HEK293T (cell line): ENCODE results near the gene EHBP1.
"Not testable (repeated sequence)": the region's sequence is repeated elsewhere in the genome, so short reads cannot be mapped to it uniquely, and the experiment has no call there.

ENCODE experiments used
- CTCF ChIA-PET: fragments of 350-600 bp; formaldehyde crosslinking; extraction: SDS; loops from one replicate; lab custom pipeline; 2021; ENCODE audit warnings: antibody characterized with exemption, inconsistent platforms; lab: Yijun Ruan, JAX
- POLR2A ChIA-PET: fragments of 350-600 bp; formaldehyde crosslinking; extraction: SDS; loops from one replicate; lab custom pipeline; 2020; ENCODE audit warnings: antibody characterized with exemption, inconsistent platforms; lab: Yijun Ruan, JAX
- DNase-seq: peaks from one replicate; pipeline ENCODE4 v3.0.0; 2012; ENCODE audit warnings: mixed read lengths; ENCODE audit errors: extremely low spot score
- ARNT ChIP-seq: fragments of 450-650 bp; IDR thresholded peaks from 2 replicates; pipeline ENCODE4 v1.6.1; 2017; ENCODE audit warnings: mild to moderate bottlenecking
- BHLHE40 ChIP-seq: fragments of 450-650 bp; IDR thresholded peaks from 2 replicates; pipeline ENCODE4 v1.6.1; 2016; ENCODE audit warnings: mild to moderate bottlenecking, moderate library complexity, borderline replicate concordance
- CTBP1 ChIP-seq: fragments of 450-650 bp; IDR thresholded peaks from 2 replicates; pipeline ENCODE4 v1.6.1; 2016; ENCODE audit warnings: borderline replicate concordance
- ELF4 ChIP-seq: fragments of 450-650 bp; IDR thresholded peaks from 2 replicates; pipeline ENCODE4 v1.6.1; 2017; ENCODE audit warnings: antibody characterized with exemption
- FOXA1 ChIP-seq: fragments of 450-650 bp; IDR thresholded peaks from 2 replicates; pipeline ENCODE4 v1.6.1; 2016; ENCODE audit warnings: mild to moderate bottlenecking
- FOXK2 ChIP-seq: fragments of 450-650 bp; IDR thresholded peaks from 2 replicates; pipeline ENCODE4 v1.6.1; 2016; ENCODE audit warnings: mild to moderate bottlenecking
- FOXM1 ChIP-seq: fragments of 450-650 bp; IDR thresholded peaks from 2 replicates; pipeline ENCODE4 v1.6.1; 2017; ENCODE audit warnings: mild to moderate bottlenecking, borderline replicate concordance
- HDGF ChIP-seq: fragments of 450-650 bp; IDR thresholded peaks from 2 replicates; pipeline ENCODE4 v1.6.1; 2017; ENCODE audit warnings: antibody characterized with exemption, borderline replicate concordance
- L3MBTL2 ChIP-seq: fragments of 450-650 bp; conservative IDR thresholded peaks from 2 replicates; pipeline ENCODE4 v1.6.1; 2016; ENCODE audit warnings: mild to moderate bottlenecking
- LEF1 ChIP-seq: fragments of 450-650 bp; IDR thresholded peaks from 2 replicates; pipeline ENCODE4 v1.6.1; 2017; ENCODE audit warnings: mild to moderate bottlenecking, borderline replicate concordance
- NFRKB ChIP-seq: fragments of 450-650 bp; IDR thresholded peaks from 2 replicates; pipeline ENCODE4 v1.6.1; 2016; ENCODE audit warnings: mild to moderate bottlenecking, moderate library complexity
- PKNOX1 ChIP-seq: fragments of 450-650 bp; IDR thresholded peaks from 2 replicates; pipeline ENCODE4 v1.6.1; 2016
- SP1 ChIP-seq: fragments of 450-650 bp; IDR thresholded peaks from 2 replicates; pipeline ENCODE4 v1.6.1; 2017
- SUZ12 ChIP-seq: fragments of 450-650 bp; IDR thresholded peaks from 2 replicates; pipeline ENCODE4 v1.6.1; 2016; ENCODE audit warnings: mild to moderate bottlenecking
- TARDBP ChIP-seq: fragments of 450-650 bp; IDR thresholded peaks from 2 replicates; pipeline ENCODE4 v1.6.1; 2016
- ZNF384 ChIP-seq: fragments of 450-650 bp; IDR thresholded peaks from 2 replicates; pipeline ENCODE4 v1.6.1; 2016

Gene EHBP1

GRCh38 chr2:63066265-63066664 is 360.8 kb downstream of the EHBP1 start:
- POLR2A ChIA-PET: no interaction called here
- no peak for DNase-seq
- TF ChIP-seq NFRKB (no peak), FOXA1 (no peak), ZNF384 (no peak), ELF4 (no peak), FOXM1 (no peak), HDGF (no peak), SP1 (no peak), ARNT (no peak), BHLHE40 (no peak), PKNOX1 (no peak), LEF1 (no peak), L3MBTL2 (no peak), FOXK2 (no peak), TARDBP (no peak), CTBP1 (no peak)
- CTCF ChIA-PET: no interaction called here

GRCh38 chr2:63066838-63067237 is 361.3 kb downstream of the EHBP1 start:
- TF ChIP-seq FOXM1: no peak
- TF ChIP-seq PKNOX1: peak; percentile 83
- TF ChIP-seq HDGF: no peak
- TF ChIP-seq FOXA1: no peak
- no peak for TF ChIP-seq ELF4
- TF ChIP-seq SUZ12: no peak
- TF ChIP-seq FOXK2: no peak
- no peak for TF ChIP-seq ARNT
- no peak for TF ChIP-seq BHLHE40
- DNase-seq: no peak
- CTCF ChIA-PET: no interaction called here
- POLR2A ChIA-PET: interaction anchor here (1.0 kb wide), 1 partner anchor 9 kb away, joined by 3 read pairs; no protein-coding TSS in a partner anchor

- TF ChIP-seq ELF4 (no peak), L3MBTL2 (no peak), BHLHE40 (no peak), ZNF384 (no peak), LEF1 (no peak), CTBP1 (no peak), NFRKB (no peak), HDGF (no peak), ARNT (no peak), FOXM1 (no peak), FOXA1 (no peak), SP1 (no peak), FOXK2 (no peak), TARDBP (no peak), PKNOX1 (no peak), SUZ12 (no peak)
- CTCF ChIA-PET: no interaction called here
- no peak for DNase-seq
- POLR2A ChIA-PET: no interaction called here
Observed at GRCh38 chr2:63071664-63072063, 366.2 kb downstream of the EHBP1 start.

GRCh38 chr2:63073994-63074393 is 368.5 kb downstream of the EHBP1 start:
- no peak for TF ChIP-seq BHLHE40
- ChIA-PET CTCF (no interaction called here), POLR2A (no interaction called here)
- DNase-seq: no peak

- DNase-seq, POLR2A ChIA-PET: not testable (repeated sequence)
- CTCF ChIA-PET: interaction anchor here (0.7 kb wide), 1 partner anchor 25 kb away, joined by 4 read pairs; no protein-coding TSS in a partner anchor
Observed at GRCh38 chr2:63074399-63074798, 368.9 kb downstream of the EHBP1 start.

- ChIA-PET POLR2A (no interaction called here), CTCF (no interaction called here)
- TF ChIP-seq FOXK2 (no peak), SUZ12 (no peak), L3MBTL2 (no peak), ZNF384 (no peak), BHLHE40 (no peak), NFRKB (no peak), LEF1 (no peak), PKNOX1 (no peak), HDGF (no peak), ELF4 (no peak), FOXM1 (no peak), ARNT (no peak), FOXA1 (no peak)
- peak; percentile 28 for DNase-seq
Observed at GRCh38 chr2:63078852-63079606, 373.5 kb downstream of the EHBP1 start.
